Right lobe of liver (tissue), 6 donors: ENCODE results near the gene SH3BGRL2. TPM values are rescaled to one million over a fixed set of nuclear protein-coding genes. Genes with fewer than 3 reads are reported as not detected.

Experiments
- ATAC-seq, 4 donors: fragments of 200-7000 bp; cut with Tn5 transposase; one replicate each; pipeline ENCODE4 v1.9.1; 2020; ENCODE audit warnings: mild to moderate bottlenecking in 4 of 4, moderate library complexity in 4 of 4
- DNase-seq, 3 donors: peaks; one replicate each; pipeline ENCODE4 v3.0.0-alpha.2; 2020
- H3K27ac ChIP-seq, 3 donors: fragments of 200-600 bp; one replicate each; pipeline ENCODE4 v1.8.0; 2022
- H3K27me3 ChIP-seq, 2 donors: fragments of 200-600 bp; one replicate each; pipeline ENCODE4 v1.8.0; 2022
- H3K36me3 ChIP-seq, 4 donors: fragments of 200-600 bp; sonication (generic) in 1 of 4; one replicate each; pipeline versions ENCODE4 v1.5.1 to v1.8.0; 2017 to 2022; ENCODE audit warnings: control low read depth in 1 of 4
- H3K4me1 ChIP-seq, 4 donors: fragments of 200-600 bp; sonication (generic) in 1 of 4; one replicate each; pipeline versions ENCODE4 v1.5.1 to v1.8.0; 2017 to 2022; ENCODE audit warnings: control low read depth in 1 of 4
- H3K4me3 ChIP-seq, 3 donors: fragments of 200-600 bp; one replicate each; pipeline ENCODE4 v1.8.0; 2022
- H3K9me3 ChIP-seq, 4 donors: fragments of 200-600 bp; sonication (generic) in 1 of 4; one replicate each; pipeline versions ENCODE4 v1.5.1 to v1.8.0; 2017 to 2022; ENCODE audit warnings: control low read depth in 1 of 4
- CTCF ChIP-seq, 4 donors: fragments of 200-600 bp in 3 of 4; fragments of 450-650 bp in 1 of 4; IDR thresholded peaks; one replicate each; pipeline versions ENCODE4 v1.5.1 to v1.8.0; 2016 to 2022; ENCODE audit warnings: antibody characterized with exemption in 4 of 4, mild to moderate bottlenecking in 2 of 4
- POLR2A ChIP-seq: fragments of 450-650 bp; IDR thresholded peaks from one replicate; pipeline ENCODE4 v1.6.1; 2017; ENCODE audit warnings: antibody characterized with exemption, mild to moderate bottlenecking
- WGBS: methylation state at CpG from one replicate; pipeline ENCODE4 v1.1.6; 2018; ENCODE audit warnings: low coverage, low lambda C conversion rate; ENCODE audit not compliant: insufficient coverage; ENCODE audit errors: missing lambda C conversion rate; 5-methylcytosine and 5-hydroxymethylcytosine counted together
- intact Hi-C, 2 donors: fragments of 100-400 bp; cut with DNase I; formaldehyde crosslinking; loops; one replicate each; pipeline versions ENCODE4 v1.11.2 to v1.14.1; 2022
- total RNA-seq, 6 experiments: library from RNA; depleted of rRNA in 2 of 6; stranded (reverse); fragments of >200 nt in 2 of 6; fragmentation: NEBNext Ultra II Directional in 3 of 6; extraction: Animal tissue kit (Norgen Biotek cat#: 25700) in 3 of 6; gene quantifications; one replicate each; pipeline versions ENCODE4 v1.1.0 to v1.2.4, GENCODE V29; 2016 to 2023
- donor health status: DM: no; HTN: yes; CAD: no.
- donor health status: DM: no; HTN: no; CAD: no.
- donor health status: DM: no; HTN: no; CAD: no.
- donor health status: DM: no; HTN: yes; CAD: no.
- donor health status: DM: no; HTN: yes; CAD: no.

The SH3BGRL2 gene
- total RNA-seq, 6 experiments from 2014 or later, result 15.0 to 66.0 (median 39.5) TPM

DNA sequence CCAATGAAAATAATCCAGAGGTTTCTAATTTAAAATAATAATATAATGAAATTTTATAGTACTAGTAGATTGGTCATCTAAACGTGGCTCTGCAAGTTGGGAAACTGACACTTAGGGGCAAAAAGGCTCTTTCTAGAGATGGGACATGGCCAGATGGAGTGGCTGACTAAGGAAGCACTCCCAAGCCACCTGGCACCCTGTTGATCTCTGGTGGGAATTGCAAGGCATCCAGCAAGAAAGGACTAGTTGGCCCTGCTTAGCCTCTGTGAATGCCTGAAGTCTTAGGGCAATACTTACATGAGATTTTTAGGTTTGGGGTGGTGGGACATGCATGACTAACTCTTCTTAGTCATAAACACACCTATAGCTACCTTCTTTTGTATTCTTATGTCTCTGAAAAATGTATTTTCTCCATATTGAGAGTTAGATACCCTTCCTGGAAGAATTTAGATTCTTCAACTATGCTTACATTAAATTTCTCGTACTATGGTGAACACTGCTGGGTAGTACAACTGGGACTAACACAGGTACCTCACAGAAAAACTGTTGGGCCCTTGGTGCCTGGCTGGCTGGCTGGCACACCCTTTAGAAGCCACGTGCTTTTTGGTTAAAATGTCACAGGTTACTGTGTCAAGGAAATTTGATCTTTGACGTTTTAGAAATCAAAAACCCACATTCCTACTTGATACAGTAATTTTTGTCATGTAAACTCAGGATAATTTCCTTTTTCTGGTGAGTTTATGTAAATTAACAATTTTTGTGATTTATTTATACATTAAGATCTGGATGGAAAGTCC lies 25.0 kb upstream of the SH3BGRL2 start:
- intact Hi-C loops, result no loop called here
- no peaks in the 10 kb centered on the region for H3K9me3 ChIP-seq
- no peaks in the 10 kb centered on the region for H3K36me3 ChIP-seq
- no peaks in the 10 kb centered on the region for H3K27me3 ChIP-seq
- ATAC-seq, result peak in 1 of 4 donors; percentile 40
- WGBS, result 51% methylated on average over 4 of the region's 4 CpGs
- H3K27ac ChIP-seq, result no peak overlapping the region
- no peaks in the 10 kb centered on the region for H3K4me1 ChIP-seq
- no peak for DNase-seq
- TF ChIP-seq CTCF (IDR thresholded peaks at IDR 0.05) (no peak), POLR2A (no peak)
- no peak overlapping the region for H3K4me3 ChIP-seq

GRCh38 chr6:79607000-79607399 lies 24.1 kb upstream of the SH3BGRL2 start:
- intact Hi-C loops, result no loop called here
- ATAC-seq (peak in 1 of 4 donors; percentile 56), DNase-seq (no peak)
- H3K4me3 ChIP-seq, result no peak overlapping the region
- 7% methylated on average over 3 of the region's 3 CpGs for WGBS
- no peaks in the 10 kb centered on the region for H3K27me3 ChIP-seq
- H3K36me3 ChIP-seq, result no peaks in the 10 kb centered on the region
- TF ChIP-seq POLR2A, result no peak
- no peak overlapping the region for H3K27ac ChIP-seq
- H3K9me3 ChIP-seq, result no peaks in the 10 kb centered on the region
- no peaks in the 10 kb centered on the region for H3K4me1 ChIP-seq

DNA sequence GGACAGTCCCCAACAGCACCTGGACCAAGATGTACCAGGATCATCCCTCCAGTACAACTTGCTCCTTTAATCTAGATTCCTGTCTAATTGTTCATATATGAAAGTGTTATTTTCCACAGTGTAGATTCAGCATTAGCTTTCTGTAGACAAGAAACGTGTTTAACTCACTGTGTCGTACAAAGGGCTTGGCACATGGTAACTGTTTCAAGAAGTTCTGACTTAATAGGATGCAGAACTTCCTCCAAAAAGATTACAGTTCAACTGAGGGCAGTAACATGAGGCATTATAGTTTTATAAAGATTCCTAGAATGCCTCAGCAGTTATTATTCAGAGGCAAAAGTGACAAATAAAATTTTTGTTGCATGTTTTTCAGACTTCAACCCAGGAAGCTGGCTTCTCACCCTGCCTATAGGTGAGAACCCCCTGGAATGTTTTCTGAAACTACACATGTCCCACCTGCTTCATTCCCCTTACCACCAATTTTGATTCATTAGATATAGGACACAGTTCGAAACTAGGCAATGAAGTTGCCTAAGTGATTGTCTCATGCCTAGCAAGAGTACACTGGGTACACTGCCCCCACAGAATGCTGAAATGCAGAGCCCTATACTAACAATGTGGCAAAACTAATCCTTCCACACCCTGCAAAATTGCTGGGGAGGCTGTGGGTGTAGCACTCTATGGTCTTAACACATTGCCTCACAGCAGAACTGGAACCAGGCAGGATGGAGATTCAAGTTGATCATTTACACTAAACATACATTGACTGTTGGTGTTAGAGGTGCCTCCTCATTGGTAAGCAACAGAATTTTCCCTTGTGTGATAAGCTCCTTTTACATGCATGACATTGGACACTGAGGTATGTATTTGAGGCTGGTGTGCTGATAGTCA lies 22.6 kb upstream of the SH3BGRL2 start:
- WGBS, result 69% methylated on average over 3 of the region's 3 CpGs
- peak in 1 of 4 donors; percentile 12 for ATAC-seq

GRCh38 chr6:79609225-79609595 lies 21.9 kb upstream of the SH3BGRL2 start:
- ATAC-seq (no peak), DNase-seq (no peak)

More for the DNA sequence above, 22.6 kb upstream of the SH3BGRL2 start:
- no peak for DNase-seq
- Histone ChIP-seq H3K27me3 (no peaks in the 10 kb centered on the region), H3K27ac (no peak overlapping the region), H3K4me3 (no peak overlapping the region), H3K4me1 (peaks cover 0 to 5% (median 0%) of the 10 kb centered on the region in 4 donors), H3K36me3 (no peaks in the 10 kb centered on the region), H3K9me3 (no peaks in the 10 kb centered on the region)
- intact Hi-C loops, result no loop called here
- TF ChIP-seq CTCF (IDR thresholded peaks at IDR 0.05) (no peak), POLR2A (no peak)

More at GRCh38 chr6:79609225-79609595, 21.9 kb upstream of the SH3BGRL2 start:
- Histone ChIP-seq H3K27ac (no peak overlapping the region), H3K36me3 (no peaks in the 10 kb centered on the region), H3K4me1 (peaks cover 0 to 9% (median 0%) of the 10 kb centered on the region in 4 donors), H3K4me3 (no peak overlapping the region), H3K27me3 (no peaks in the 10 kb centered on the region), H3K9me3 (no peaks in the 10 kb centered on the region)
- no peak for TF ChIP-seq POLR2A
- TF ChIP-seq CTCF (IDR thresholded peaks at IDR 0.05), result no peak
- intact Hi-C loops, result no loop called here
- WGBS, result 74% methylated on average over 3 of the region's 3 CpGs
